Measurements from ENCODE around the gene HSPA8. TPM values are rescaled to one million over a fixed set of nuclear protein-coding genes. Genes with fewer than 3 reads are reported as not detected.
"Not testable (repeated sequence)": the region's sequence is repeated elsewhere in the genome, so short reads cannot be mapped to it uniquely, and the experiment has no call there.

HSPA8 gene
- total RNA-seq, 1 donor from 2014 or later = 3,240 TPM

GRCh38 chr11:123062158-123062891, 389 bp upstream of the HSPA8 start:
- H3K4me3 ChIP-seq (ENCODE audit: low read length in 3 of 3) = peak overlapping the region; percentile 94 to 97 (median 94)
- peak overlapping the region; percentile 99 to 100 (median 100) for H3K9ac ChIP-seq (ENCODE audit: low read depth in 1 of 3, low read length in 3 of 3)
- H3K9me3 ChIP-seq (ENCODE audit: control insufficient read depth in 3 of 3, low read length in 3 of 3) = no peaks in the 10 kb centered on the region
- peaks cover 34 to 41% (median 35%) of the 10 kb centered on the region in 3 donors for H3K36me3 ChIP-seq (ENCODE audit: control insufficient read depth in 3 of 3, insufficient read depth in 3 of 3, low read length in 3 of 3)
- peaks cover 46 to 70% (median 51%) of the 10 kb centered on the region in 3 donors for H3K4me1 ChIP-seq (ENCODE audit: control insufficient read depth in 3 of 3, insufficient read depth in 3 of 3, low read length in 3 of 3)
- H3K27ac ChIP-seq (ENCODE audit: low read depth, low read length) = peak overlapping the region; percentile 100
- H3K27me3 ChIP-seq (ENCODE audit: control insufficient read depth in 3 of 3, insufficient read depth in 3 of 3, low read length in 3 of 3) = no peaks in the 10 kb centered on the region

DNA sequence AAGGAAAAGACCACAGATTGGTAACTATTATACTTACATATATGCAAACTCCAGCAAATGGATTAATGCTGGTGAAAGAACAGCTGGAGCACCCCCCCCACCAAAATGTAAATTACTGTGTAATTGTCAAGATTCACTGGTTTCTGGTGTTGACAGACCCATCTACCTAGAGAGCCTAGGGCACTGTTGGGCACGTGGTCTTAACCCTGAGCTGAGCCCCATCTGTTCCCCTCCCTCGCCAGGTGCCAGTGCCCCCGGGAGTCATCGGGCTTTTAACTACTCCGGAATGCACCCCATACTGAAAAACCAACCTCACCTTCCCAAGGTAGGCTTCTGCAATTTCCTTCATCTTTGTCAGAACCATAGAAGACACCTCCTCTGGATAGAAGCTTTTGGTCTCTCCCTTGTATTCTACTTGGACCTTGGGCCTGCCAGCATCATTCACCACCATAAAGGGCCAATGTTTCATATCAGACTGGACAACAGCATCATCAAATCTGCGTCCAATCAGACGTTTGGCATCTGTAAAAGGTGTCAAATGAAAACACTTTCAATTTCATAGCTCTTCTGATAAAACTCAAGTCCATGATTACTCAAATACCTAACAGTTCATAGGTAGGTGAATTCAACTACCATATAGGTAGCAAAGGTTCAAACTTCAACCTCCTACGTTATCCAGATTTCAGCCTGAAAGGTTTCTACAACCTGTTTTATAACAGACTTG, 1.5 kb downstream of the HSPA8 start:
- Histone ChIP-seq H3K9ac (ENCODE audit: low read depth in 1 of 3, low read length in 3 of 3) (peak overlapping the region; percentile 65 to 94 (median 92)), H3K4me1 (ENCODE audit: control insufficient read depth in 3 of 3, insufficient read depth in 3 of 3, low read length in 3 of 3) (peaks cover 57 to 72% (median 59%) of the 10 kb centered on the region in 3 donors), H3K9me3 (ENCODE audit: control insufficient read depth in 3 of 3, low read length in 3 of 3) (no peaks in the 10 kb centered on the region), H3K4me3 (ENCODE audit: low read length in 3 of 3) (peak overlapping the region; percentile 94 to 97 (median 94)), H3K27ac (ENCODE audit: low read depth, low read length) (no peak overlapping the region), H3K36me3 (ENCODE audit: control insufficient read depth in 3 of 3, insufficient read depth in 3 of 3, low read length in 3 of 3) (peaks cover 52 to 60% (median 54%) of the 10 kb centered on the region in 3 donors), H3K27me3 (ENCODE audit: control insufficient read depth in 3 of 3, insufficient read depth in 3 of 3, low read length in 3 of 3) (no peaks in the 10 kb centered on the region)

DNA sequence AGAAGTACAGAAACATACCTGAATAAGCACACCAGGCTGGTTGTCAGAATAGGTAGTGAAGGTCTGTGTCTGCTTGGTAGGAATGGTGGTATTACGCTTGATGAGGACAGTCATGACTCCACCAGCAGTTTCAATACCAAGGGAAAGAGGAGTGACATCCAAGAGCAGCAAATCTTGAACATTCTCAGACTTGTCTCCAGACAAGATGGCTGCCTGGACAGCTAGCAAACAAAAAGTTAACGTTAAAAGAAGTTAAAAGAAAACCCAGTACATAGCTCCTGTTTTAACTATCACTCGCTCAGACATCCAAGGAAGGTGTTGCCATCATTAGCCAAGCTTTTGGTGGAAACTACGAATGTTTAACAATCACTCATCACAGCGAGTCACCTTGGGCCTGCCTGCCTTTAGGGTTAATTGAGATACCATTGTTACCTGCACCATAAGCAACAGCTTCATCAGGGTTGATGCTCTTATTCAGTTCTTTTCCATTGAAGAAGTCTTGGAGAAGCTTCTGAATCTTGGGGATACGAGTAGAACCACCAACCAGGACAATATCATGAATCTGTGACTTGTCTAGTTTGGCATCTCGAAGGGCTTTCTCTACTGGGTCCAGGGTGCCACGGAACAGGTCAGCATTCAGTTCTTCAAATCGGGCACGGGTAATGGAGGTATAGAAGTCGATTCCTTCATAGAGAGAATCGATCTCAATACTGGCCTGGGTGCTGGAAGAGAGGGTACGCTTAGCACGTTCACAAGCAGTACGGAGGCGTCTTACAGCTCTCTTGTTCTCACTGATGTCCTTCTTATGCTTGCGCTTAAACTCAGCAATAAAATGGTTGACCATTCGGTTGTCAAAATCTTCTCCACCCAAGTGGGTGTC, 2.7 kb downstream of the HSPA8 start:
- H3K27ac ChIP-seq (ENCODE audit: low read depth, low read length); H3K27me3 ChIP-seq (ENCODE audit: control insufficient read depth in 3 of 3, insufficient read depth in 3 of 3, low read length in 3 of 3): not testable (repeated sequence)
- peaks cover 52 to 61% (median 59%) of the 10 kb centered on the region in 3 donors for H3K4me1 ChIP-seq (ENCODE audit: control insufficient read depth in 3 of 3, insufficient read depth in 3 of 3, low read length in 3 of 3)

GRCh38 chr11:123057661-123058305, 4.2 kb downstream of the HSPA8 start:
- Histone ChIP-seq H3K4me3 (ENCODE audit: low read length in 3 of 3) (no peak overlapping the region), H3K27me3 (ENCODE audit: control insufficient read depth in 3 of 3, insufficient read depth in 3 of 3, low read length in 3 of 3) (no peaks in the 10 kb centered on the region), H3K36me3 (ENCODE audit: control insufficient read depth in 3 of 3, insufficient read depth in 3 of 3, low read length in 3 of 3) (peaks cover 64 to 71% (median 68%) of the 10 kb centered on the region in 3 donors), H3K9me3 (ENCODE audit: control insufficient read depth in 3 of 3, low read length in 3 of 3) (no peaks in the 10 kb centered on the region), H3K27ac (ENCODE audit: low read depth, low read length) (no peak overlapping the region), H3K4me1 (ENCODE audit: control insufficient read depth in 3 of 3, insufficient read depth in 3 of 3, low read length in 3 of 3) (peaks cover 44 to 58% (median 52%) of the 10 kb centered on the region in 3 donors), H3K9ac (ENCODE audit: low read depth in 1 of 3, low read length in 3 of 3) (no peak overlapping the region)

More for the DNA sequence above, 2.7 kb downstream of the HSPA8 start:
- peak overlapping the region in 2 of 3 donors; percentile 24 to 94 for H3K9ac ChIP-seq (ENCODE audit: low read depth in 1 of 3, low read length in 3 of 3)
- H3K9me3 ChIP-seq (ENCODE audit: control insufficient read depth in 3 of 3, low read length in 3 of 3) = not testable (repeated sequence)
- peak overlapping the region; percentile 94 to 97 (median 94) for H3K4me3 ChIP-seq (ENCODE audit: low read length in 3 of 3)
- H3K36me3 ChIP-seq (ENCODE audit: control insufficient read depth in 3 of 3, insufficient read depth in 3 of 3, low read length in 3 of 3) = peaks cover 57 to 68% (median 59%) of the 10 kb centered on the region in 3 donors

DNA sequence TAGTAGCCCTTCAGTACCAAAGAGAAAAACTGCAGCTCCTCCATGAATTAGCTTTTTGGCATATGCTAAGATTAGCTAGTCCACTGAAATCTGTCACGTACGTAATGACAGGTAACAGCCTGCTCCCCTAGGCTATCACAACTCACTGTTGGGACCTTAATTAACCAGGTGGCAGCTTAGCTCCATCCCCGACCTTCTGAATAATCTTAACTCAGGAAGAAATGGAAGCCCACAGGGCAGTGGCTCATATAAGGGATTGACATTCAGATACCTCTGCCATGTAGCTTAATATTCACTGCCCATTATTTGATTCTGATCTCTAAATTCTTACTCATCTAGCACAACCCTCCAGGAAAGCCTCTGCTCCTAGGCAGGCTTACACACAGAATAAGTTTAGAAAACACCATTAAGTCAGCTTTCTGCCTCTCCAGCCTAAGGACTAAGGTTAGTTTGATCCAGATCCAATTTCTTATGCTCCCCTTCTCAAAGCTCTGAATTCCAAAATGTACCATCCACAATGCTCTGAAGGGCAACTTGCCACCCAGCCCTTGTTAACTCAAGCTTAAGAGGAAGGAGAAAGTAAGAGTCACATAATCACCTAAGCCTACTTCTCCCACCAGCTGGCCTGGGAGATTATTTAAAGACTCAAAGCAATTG, 5.0 kb downstream of the HSPA8 start:
- Histone ChIP-seq H3K4me3 (ENCODE audit: low read length in 3 of 3) (no peak overlapping the region), H3K9ac (ENCODE audit: low read depth in 1 of 3, low read length in 3 of 3) (peak overlapping the region in 1 of 3 donors; percentile 36), H3K9me3 (ENCODE audit: control insufficient read depth in 3 of 3, low read length in 3 of 3) (no peaks in the 10 kb centered on the region), H3K4me1 (ENCODE audit: control insufficient read depth in 3 of 3, insufficient read depth in 3 of 3, low read length in 3 of 3) (peaks cover 44 to 58% (median 52%) of the 10 kb centered on the region in 3 donors), H3K36me3 (ENCODE audit: control insufficient read depth in 3 of 3, insufficient read depth in 3 of 3, low read length in 3 of 3) (peaks cover 64 to 71% (median 68%) of the 10 kb centered on the region in 3 donors), H3K27me3 (ENCODE audit: control insufficient read depth in 3 of 3, insufficient read depth in 3 of 3, low read length in 3 of 3) (no peaks in the 10 kb centered on the region), H3K27ac (ENCODE audit: low read depth, low read length) (no peak overlapping the region)

DNA sequence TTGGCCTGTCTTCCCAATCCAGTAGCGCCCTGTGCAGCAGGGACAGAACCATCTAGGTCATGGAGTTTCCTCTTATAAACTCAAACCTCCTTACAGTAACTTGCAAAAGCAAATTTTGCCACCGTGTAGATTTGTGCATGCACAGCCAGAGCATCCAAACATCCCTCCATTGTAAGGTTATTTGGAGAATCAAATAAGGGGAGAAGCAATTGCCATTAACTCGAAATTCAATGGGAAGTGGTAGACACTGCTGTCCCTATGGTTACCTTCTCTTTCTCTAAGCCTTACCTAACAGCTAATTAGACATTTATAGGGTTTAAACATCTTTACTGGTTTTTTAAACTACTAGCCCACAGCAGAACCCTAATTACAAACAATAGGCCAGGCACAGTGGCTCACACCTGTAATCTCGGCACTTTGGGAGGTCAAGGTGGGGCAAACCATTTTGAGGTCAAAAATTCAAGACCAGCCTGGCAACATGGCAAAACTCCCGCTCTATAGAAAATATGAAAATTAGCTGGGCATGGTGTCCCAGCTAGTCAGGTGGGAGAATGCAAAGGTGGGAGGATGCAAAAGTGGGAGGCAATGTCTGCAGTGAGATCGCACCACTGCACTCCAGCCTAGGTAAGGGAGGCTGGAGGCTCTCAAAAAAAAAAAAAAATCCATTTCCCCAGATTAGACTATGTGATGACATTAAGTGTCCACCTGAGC, 6.6 kb downstream of the HSPA8 start:
- Histone ChIP-seq H3K9me3 (ENCODE audit: control insufficient read depth in 3 of 3, low read length in 3 of 3) (no peaks in the 10 kb centered on the region), H3K4me3 (ENCODE audit: low read length in 3 of 3) (no peak overlapping the region), H3K27ac (ENCODE audit: low read depth, low read length) (no peak overlapping the region), H3K9ac (ENCODE audit: low read depth in 1 of 3, low read length in 3 of 3) (no peak overlapping the region), H3K27me3 (ENCODE audit: control insufficient read depth in 3 of 3, insufficient read depth in 3 of 3, low read length in 3 of 3) (no peaks in the 10 kb centered on the region), H3K36me3 (ENCODE audit: control insufficient read depth in 3 of 3, insufficient read depth in 3 of 3, low read length in 3 of 3) (peaks cover 55 to 61% (median 60%) of the 10 kb centered on the region in 3 donors), H3K4me1 (ENCODE audit: control insufficient read depth in 3 of 3, insufficient read depth in 3 of 3, low read length in 3 of 3) (peaks cover 35 to 47% (median 37%) of the 10 kb centered on the region in 3 donors)

- Histone ChIP-seq H3K9me3 (ENCODE audit: control insufficient read depth in 3 of 3, low read length in 3 of 3) (no peaks in the 10 kb centered on the region), H3K27me3 (ENCODE audit: control insufficient read depth in 3 of 3, insufficient read depth in 3 of 3, low read length in 3 of 3) (no peaks in the 10 kb centered on the region), H3K9ac (ENCODE audit: low read depth in 1 of 3, low read length in 3 of 3) (no peak overlapping the region), H3K4me1 (ENCODE audit: control insufficient read depth in 3 of 3, insufficient read depth in 3 of 3, low read length in 3 of 3) (peaks cover 27 to 38% (median 29%) of the 10 kb centered on the region in 3 donors), H3K4me3 (ENCODE audit: low read length in 3 of 3) (no peak overlapping the region), H3K27ac (ENCODE audit: low read depth, low read length) (no peak overlapping the region), H3K36me3 (ENCODE audit: control insufficient read depth in 3 of 3, insufficient read depth in 3 of 3, low read length in 3 of 3) (peaks cover 49 to 52% (median 52%) of the 10 kb centered on the region in 3 donors)
These were observed 7.5 kb downstream of the HSPA8 start for GRCh38 chr11:123054301-123055065.
